ENCODE measurements around the gene TRIM50.

DNA sequence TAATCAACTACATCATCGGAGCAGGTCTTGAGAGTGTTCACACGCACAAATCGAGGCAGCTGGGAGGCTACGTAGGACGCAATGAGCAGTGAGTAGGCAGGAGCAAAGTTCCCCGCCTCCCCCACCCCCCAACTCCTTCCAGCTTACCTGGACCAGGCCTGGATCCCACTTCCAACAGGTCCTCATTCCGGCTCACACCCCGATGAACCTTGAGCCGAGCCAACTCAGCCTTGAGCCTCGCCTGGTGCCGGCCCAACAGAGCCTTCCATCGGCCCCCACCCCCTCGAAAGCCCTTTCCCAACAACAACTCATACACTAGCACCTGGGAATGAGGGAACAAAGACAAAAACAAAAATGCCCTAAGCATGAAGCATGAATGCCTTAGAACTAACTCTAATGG lies 20.4 kb downstream of the TRIM50 start:
- TF ChIP-seq EZH2phosphoT487 (IDR thresholded peaks at IDR 0.05; ENCODE audit: borderline replicate concordance) = no peak
- TF ChIP-seq, protein P1, sequence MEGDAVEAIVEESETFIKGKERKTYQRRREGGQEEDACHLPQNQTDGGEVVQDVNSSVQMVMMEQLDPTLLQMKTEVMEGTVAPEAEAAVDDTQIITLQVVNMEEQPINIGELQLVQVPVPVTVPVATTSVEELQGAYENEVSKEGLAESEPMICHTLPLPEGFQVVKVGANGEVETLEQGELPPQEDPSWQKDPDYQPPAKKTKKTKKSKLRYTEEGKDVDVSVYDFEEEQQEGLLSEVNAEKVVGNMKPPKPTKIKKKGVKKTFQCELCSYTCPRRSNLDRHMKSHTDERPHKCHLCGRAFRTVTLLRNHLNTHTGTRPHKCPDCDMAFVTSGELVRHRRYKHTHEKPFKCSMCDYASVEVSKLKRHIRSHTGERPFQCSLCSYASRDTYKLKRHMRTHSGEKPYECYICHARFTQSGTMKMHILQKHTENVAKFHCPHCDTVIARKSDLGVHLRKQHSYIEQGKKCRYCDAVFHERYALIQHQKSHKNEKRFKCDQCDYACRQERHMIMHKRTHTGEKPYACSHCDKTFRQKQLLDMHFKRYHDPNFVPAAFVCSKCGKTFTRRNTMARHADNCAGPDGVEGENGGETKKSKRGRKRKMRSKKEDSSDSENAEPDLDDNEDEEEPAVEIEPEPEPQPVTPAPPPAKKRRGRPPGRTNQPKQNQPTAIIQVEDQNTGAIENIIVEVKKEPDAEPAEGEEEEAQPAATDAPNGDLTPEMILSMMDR (conservative IDR thresholded peaks at IDR 0.05; ENCODE audit: low read length) = no peak
